Glomerular endothelial cell (primary cell): ENCODE measurements around the gene CFHR5. TPM values are rescaled to one million over a fixed set of nuclear protein-coding genes. Genes with fewer than 3 reads are reported as not detected.
"Not testable (repeated sequence)": the region's sequence is repeated elsewhere in the genome, so short reads cannot be mapped to it uniquely, and the experiment has no call there.

Source experiments
- DNase-seq: peaks from one replicate; pipeline ENCODE4 v3.0.0-alpha.2; 2011; ENCODE audit warnings: low read depth, low spot score; ENCODE audit errors: extremely low read depth
- total RNA-seq: library from RNA; depleted of rRNA; stranded (reverse); fragments of >200 nt; gene quantifications from 2 replicates; pipeline ENCODE4 v1.2.3, GENCODE V29; 2015

The CFHR5 gene
- not detected in 2 replicates for total RNA-seq

GRCh38 chr1:196977278-196977677, at the start of gene CFHR5:
Gene CFHR5, plus strand, starts transcription at chr1:196977556. Its CDS starts 109 bp downstream, at chr1:196977665.
- no peak for DNase-seq

DNA sequence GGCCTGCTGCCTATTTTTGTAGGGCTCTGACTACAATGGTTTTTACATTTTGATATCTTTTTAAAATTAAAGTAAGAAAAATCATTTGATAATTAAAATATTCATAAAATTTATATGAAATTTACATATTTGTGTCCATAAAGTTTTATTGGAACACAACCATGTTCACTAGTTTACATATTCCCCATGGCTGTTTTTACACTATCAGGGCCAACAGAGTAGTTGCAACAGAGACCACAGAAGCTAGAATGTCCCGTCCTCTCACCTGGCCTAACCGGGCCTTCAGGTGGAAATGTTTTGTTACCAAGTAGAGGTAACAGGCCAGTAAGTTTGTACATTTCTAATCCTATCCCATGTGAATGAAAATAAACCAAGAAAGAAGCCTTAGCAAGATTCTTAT, 44.5 kb upstream of the CFHR5 start:
- not testable (repeated sequence) for DNase-seq

- no peak for DNase-seq
Observed at GRCh38 chr1:196933531-196934189, 43.7 kb upstream of the CFHR5 start.

GRCh38 chr1:196941474-196941873, 35.9 kb upstream of the CFHR5 start:
- not testable (repeated sequence) for DNase-seq

DNA sequence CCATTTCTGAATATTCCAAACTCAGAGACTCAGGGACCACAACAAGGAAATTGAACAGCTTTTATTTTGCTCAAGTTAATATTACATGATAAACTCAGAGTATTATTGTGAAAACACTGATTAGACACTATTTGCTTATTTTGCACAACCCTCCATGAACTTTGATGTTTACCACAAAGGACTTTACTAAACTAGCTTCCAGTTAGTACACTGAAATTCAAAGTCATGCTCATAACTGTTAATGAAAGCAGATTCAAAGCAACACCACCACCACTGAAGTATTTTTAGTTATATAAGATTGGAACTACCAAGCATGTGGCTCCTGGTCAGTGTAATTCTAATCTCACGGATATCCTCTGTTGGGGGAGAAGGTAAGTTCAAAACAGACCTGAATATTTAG, 33.8 kb upstream of the CFHR5 start, which contains the start of gene CFHR2:
Gene CFHR2, plus strand, starts transcription at position 171 of the 400 bp plus-strand sequence. Its CDS starts 143 bp downstream, at position 314.
- not testable (repeated sequence) for DNase-seq

DNA sequence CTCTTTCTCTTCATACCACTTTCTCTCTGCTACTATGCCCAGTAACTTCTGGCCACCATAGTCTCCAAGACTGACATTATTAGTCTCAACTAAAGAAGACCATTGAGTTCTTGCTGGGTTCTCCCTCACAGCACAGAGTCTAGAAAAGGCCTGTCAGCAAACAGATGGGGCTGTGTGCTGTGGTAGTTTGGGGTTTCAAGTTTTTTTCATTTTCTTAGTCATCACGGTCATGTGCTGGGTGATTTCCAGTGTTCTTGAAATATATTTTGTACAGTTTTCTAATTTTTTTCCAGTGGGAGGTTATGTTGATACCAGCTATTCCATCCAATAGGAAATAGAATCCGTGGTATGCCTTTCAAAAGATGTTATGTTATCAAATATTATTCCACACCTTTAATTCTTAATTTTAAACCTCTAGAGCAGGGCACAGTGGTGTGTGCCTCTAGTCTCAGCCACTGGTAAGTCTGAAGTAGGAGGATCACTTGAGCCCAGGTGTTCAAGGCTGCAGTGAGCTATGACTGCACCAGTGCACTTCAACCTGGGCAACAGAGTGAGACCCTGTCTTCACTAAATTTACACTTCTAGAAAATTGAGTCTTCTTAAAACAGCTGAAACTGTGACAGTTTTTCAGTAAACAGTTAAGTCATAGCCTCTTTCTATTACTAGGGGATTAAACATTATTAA, 25.5 kb upstream of the CFHR5 start:
- DNase-seq, result no peak

- DNase-seq, result no peak
Observed at GRCh38 chr1:196954778-196955177, 22.6 kb upstream of the CFHR5 start.

DNA sequence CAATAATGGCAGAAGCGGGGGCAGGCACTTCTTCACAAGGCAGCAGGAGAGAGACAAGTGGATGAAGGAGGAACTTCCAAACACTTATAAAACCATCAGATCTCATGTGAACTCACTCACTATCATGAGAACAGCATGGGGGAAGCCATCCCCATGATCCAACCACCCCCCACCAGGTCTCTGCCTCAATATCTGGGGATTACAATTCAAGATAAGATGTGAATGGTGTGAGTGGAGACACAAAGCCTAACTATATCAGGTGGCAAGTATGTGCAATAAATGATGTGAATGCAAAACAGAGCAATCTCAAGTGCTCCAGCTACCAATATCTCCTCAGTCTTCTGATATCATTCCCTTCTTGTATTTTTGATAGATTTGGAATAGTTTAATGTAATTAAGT, 21.4 kb upstream of the CFHR5 start:
- DNase-seq, result no peak

GRCh38 chr1:196960854-196961253, 16.5 kb upstream of the CFHR5 start:
- DNase-seq, result no peak

DNA sequence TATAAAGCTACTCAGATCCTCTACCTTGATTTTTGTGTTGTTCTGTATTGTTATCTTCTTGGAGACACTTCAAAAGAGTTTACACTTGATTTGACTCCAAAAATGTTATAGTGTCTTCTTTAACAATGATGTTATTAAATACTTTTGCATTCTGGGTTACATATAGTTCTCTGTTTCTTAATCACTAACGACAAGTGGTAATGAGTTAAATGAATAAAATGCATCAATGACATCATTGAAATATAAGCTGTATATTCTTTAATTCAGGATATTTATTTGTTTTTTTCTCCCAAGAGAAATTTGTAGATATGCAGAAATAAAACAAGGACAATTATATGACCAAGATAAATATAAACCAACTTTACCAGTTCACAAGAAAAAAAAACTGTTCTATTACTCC, 7.2 kb upstream of the CFHR5 start:
- no peak for DNase-seq

DNA sequence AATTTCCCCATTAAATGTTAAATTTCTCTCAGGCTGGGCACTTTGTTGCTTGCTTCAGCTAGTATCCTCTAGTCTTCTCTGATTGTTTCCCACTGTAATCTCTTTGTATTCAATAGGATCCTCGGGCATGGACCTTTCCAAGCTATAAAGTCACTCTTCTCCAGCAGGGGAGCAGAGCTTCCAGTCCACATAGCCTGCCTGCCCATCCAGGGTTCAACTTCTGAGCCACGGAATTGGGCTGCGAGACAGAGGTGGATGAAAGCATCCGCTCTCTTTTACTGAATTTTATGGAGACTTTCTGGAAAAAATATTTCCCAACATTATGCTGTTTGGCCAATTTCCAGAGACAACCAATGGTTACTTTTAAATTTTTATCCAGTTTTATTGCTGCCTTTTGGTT, 1.1 kb upstream of the CFHR5 start:
- DNase-seq, result no peak

- DNase-seq, result no peak
Observed at GRCh38 chr1:196980859-196981258, 3.5 kb downstream of the CFHR5 start.

- DNase-seq, result not testable (repeated sequence)
Observed at GRCh38 chr1:196982247-196982646, 4.9 kb downstream of the CFHR5 start.

- DNase-seq, result not testable (repeated sequence)
Observed at GRCh38 chr1:196991919-196992651, 14.7 kb downstream of the CFHR5 start.

GRCh38 chr1:196993916-196994315, 16.6 kb downstream of the CFHR5 start:
- no peak for DNase-seq

GRCh38 chr1:196997423-196997822, 20.1 kb downstream of the CFHR5 start:
- DNase-seq, result no peak

- DNase-seq, result no peak
Observed at GRCh38 chr1:197001828-197002227, 24.5 kb downstream of the CFHR5 start.

DNA sequence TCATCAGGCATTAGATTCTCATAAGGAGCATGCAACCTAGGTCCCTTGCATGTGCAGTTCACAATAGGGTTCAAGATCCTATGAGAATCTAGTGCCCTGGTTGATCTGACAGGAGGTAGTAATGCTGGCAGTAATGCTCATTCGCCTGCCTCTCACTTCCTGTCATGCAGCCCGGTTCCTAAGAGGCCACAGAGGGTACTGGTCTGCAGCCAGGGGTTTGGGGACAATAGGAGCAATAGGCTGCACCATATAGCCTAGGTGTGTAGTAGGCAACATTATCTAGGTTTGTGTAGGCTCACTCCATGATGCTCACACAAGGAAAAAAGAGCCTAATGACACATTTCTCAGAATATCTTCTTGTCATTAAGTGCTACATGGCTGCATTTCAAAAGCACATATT, 25.8 kb downstream of the CFHR5 start:
- DNase-seq, result no peak

GRCh38 chr1:197008861-197009260, 31.5 kb downstream of the CFHR5 start:
- DNase-seq, result no peak

- DNase-seq, result no peak
Observed at GRCh38 chr1:197011614-197012013, 34.3 kb downstream of the CFHR5 start.

GRCh38 chr1:197013234-197013633, 35.9 kb downstream of the CFHR5 start:
- DNase-seq, result no peak

DNA sequence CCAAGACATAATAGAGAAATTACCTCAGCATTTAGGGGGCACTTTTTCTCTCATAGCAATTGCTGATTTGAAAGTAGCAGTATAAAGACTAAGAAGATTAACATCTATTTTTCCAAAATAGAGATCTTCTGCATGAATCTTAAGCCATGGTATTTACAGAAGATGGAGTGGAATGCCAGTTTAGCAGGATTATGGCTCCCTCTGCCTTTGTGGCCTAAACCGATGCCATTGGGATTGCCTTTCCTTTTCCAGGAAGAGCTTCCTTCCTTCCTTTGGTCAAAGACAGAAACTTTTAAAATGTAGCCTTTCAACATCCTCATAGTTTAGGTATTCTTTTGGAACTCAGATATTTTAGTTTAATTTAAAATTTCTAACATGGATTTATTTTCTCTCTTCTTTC, 39.4 kb downstream of the CFHR5 start:
- DNase-seq, result no peak
